ELR (cell line): ENCODE data around the gene ARSA.
A peak's percentile ranks its signal among the peaks of the same experiment; 100 is the strongest.

ENCODE experiments used
- DNase-seq: peaks from one replicate; pipeline ENCODE4 v3.0.0-alpha.2; 2015; ENCODE audit warnings: low read depth

The ARSA gene

GRCh38 chr22:50604256-50605001 is 23.5 kb downstream of the ARSA start:
- DNase-seq, result no peak

GRCh38 chr22:50603511-50604255 is 24.3 kb downstream of the ARSA start:
- no peak for DNase-seq

GRCh38 chr22:50602338-50602700 is 25.6 kb downstream of the ARSA start:
- no peak for DNase-seq

GRCh38 chr22:50601669-50602337 is 26.1 kb downstream of the ARSA start:
- no peak for DNase-seq

DNA sequence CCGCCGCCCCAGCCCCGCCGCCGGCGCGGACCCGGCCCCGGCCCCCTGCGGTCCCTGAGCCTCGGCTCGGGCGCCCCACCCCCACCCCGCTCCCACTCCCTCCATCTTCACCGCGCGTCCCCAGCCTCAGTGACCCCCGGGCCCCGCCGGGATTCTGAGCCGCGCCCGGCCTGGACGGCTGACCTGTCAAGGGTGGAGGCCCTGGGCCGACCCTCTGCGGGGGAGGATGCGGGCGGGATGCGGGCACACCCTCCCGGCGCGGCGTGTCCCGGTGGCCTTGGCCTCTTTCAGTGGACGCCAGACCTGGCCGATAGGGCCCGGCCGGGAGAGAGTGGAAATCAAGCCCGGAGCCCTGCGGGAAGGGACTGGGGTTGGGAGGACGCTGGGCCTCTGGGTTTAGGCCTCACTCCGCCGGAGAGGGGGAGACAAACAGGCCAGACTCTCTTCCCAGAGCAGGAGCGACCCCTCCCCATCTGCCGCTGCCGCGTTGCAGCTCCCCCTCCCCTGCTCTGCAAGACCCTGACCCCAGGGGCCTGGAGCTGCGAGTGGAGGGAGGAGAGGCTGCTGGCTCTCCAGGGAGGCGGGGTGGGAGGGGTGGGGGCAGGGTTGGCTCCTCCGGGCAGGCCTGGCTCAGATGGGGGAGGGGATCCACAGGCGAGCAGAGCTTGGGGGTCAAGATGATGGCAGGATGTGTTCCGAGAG is 26.8 kb downstream of the ARSA start:
- no peak for DNase-seq

GRCh38 chr22:50600538-50600937 is 27.4 kb downstream of the ARSA start, which contains the start of gene MAPK8IP2:
MAPK8IP2 (plus strand) TSS chr22:50600793; CDS start chr22:50600819, 26 bp downstream.
- no peak for DNase-seq

DNA sequence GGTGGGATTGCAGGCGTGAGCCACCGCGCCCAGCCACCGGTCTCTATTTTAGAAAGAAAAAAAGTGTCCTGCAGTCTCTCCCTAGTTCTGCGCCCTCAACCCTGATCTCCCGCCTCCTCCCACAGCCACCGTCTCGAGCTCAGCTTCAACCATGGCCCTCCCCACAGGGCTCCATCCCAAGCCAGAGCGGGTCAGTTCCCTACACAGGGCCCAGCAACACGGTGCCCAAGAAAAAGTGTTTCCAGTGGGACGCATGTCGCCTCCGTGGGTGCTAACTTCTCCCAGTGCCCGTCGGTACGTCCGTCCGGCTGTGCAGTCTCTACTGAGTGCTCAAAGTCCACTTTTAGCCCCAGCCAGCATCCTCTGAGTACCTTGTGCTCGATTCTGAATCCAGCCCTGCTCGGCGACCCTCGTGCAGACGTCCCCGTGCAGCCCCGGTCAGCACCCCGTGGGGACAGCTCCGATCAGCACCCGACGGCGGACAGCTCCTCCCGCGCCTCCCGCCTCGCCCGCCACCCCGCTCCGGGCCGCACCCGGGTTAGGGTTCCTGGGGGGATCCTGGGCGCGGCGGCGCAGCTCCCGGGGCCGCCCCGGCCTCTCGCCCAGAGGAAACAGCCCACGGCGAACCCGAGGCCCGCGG is 28.0 kb downstream of the ARSA start:
- DNase-seq, result peak; percentile 43

GRCh38 chr22:50597097-50597496 is 30.9 kb downstream of the ARSA start:
- no peak for DNase-seq

DNA sequence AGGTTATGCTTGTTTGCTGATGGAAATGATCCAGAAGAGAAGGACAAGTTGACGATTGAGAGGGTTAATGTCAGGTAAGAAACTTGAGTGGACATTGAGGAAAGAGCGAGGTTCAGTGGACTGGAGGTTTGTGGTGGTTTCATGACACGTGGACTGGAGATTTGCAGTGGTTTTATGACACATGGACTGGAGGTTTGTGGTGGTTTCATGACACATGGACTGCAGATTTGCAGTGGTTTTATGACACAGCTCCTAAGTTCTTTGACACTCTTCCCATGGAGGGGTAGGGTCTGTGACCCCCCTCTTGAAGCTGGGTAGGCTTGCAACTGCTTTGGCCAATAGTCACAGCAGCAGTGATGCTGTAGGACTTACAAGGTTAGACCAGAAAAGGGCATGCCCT is 32.8 kb downstream of the ARSA start:
- no peak for DNase-seq

DNA sequence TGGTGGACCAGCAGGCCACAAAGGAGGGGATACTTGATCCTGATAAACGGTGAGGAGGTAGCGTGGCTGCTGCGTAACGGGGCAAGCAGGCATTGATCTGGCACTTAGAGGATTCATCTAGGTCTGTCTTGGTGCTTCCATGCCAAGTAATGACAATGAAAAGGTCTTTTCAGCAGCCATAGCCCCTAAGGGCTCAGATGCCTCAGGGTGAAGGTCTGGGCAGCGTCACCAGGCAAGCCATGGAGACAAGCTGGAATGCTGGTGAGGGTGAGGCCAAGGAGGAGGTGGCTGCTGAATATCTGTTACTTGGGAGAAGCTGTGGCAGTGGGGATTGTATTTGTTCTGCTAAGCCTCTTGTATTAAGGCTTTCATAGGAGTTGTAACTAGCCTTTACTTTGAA is 40.5 kb downstream of the ARSA start:
- DNase-seq, result no peak

DNA sequence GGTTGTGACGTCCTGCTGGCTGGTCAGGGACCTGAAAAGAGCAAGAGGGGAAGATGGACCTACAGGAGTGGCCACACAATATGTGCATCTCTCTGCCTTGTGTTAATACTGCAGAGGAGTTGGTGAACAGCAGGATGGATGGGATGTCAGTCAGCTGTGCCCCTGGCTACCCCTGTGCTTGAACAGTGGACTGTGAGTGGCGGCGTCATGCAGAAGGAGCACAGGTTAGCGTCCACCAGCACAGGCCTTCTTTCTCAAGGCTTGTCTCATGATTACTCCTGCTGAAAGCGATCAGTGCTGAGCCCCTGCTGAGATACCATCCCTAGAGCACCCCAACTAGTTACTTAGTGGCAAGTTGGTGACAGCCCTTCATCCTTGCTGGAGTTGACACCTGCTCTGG is 41.5 kb downstream of the ARSA start:
- no peak for DNase-seq

- DNase-seq, result no peak
Observed at GRCh38 chr22:50585781-50586180, 42.2 kb downstream of the ARSA start.

- no peak for DNase-seq
Observed at GRCh38 chr22:50585238-50585637, 42.7 kb downstream of the ARSA start.

- DNase-seq, result no peak
Observed at GRCh38 chr22:50584106-50585096, 43.6 kb downstream of the ARSA start.

DNA sequence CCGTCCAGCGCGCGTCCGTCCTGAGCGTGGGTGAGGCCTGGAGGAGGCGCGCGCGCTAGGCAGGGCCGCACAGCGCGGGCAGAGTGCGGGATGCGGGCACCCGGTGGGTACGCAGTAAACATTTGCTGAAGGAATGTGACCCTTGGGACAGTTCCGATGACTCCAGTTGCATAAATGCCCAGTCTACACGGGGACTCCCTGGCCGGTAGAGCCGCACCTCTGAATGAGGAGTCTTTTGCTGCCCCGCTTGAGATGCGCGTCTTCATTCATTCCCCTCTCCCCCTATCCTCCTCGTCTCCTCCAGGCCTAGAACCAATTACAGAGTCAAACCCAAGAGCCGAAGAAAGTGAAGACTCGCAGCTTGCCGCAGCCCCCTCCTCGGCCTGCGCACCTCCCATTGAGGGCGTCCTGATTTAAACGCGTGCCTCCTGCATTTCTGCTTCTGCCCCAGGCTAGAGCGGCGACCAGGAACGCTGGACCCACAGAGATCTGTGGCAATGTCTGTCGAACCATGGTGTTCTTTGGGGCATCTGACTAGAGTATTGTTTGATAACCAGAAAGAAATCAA is 44.6 kb downstream of the ARSA start:
- no peak for DNase-seq

DNA sequence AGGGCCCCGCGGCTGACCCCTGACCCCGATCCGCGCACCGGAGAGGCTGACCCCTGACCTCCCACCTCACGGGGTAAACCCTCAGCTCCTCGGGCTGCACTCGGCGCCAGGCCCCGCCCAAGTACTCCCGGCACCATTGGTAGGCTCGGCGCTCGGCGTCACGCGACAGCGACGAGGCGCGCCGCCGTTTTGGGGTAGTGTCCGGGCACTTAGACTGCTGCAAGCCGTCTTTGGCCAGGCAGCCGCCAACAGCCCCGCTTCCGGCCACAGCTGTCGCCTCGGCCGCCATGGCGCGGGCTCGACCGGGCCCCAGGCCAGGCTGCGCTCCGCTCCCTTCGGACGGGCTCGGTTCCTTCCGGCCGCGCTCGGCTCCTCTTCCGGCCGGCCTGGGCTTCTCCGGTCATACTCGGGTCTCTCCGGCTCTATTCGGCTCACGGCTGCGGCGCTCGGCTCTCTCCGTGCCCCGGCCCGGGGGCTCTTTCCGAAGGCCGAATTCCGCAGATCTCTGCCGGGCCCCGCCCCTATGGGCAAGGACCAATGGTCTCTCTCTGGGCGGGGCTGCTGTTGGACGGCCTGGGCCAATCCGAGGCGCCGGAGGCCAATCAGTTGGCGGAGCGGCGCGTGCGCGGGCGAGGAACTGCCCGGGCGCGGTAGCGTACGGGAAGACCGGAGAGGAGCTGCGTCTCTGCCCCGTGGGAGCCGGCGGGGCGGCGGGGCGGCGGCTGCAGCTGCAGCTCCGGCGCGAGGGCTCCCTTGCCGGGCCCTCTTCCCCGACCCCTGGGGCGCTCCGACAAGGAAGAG is 45.3 kb downstream of the ARSA start, which contains the start of gene CHKB:
Gene CHKB, minus strand, starts transcription at position 357 of the 801 bp plus-strand sequence. Its CDS starts 68 bp downstream, at position 289.
- DNase-seq, result peak; percentile 99

GRCh38 chr22:50581950-50582492 is 45.9 kb downstream of the ARSA start:
- peak; percentile 29 for DNase-seq

GRCh38 chr22:50581031-50581949 is 46.7 kb downstream of the ARSA start:
- DNase-seq, result no peak
